ENCODE data around the gene MCFD2.

Gene MCFD2

GRCh38 chr2:46947841-46948240 is 32.2 kb upstream of the MCFD2 start:
- Histone ChIP-seq H3K4me1 (no peaks in the 10 kb centered on the region), H3K27me3 (ENCODE audit: control insufficient read depth, insufficient read depth, low read length) (no peaks in the 10 kb centered on the region), H3K79me2 (peaks cover 21% of the 10 kb centered on the region), H3K4me3 (ENCODE audit: low read depth, low read length) (no peak overlapping the region), H3K4me2 (ENCODE audit: low read length) (no peak overlapping the region), H3K36me3 (ENCODE audit: control insufficient read depth, insufficient read depth, low read length) (no peaks in the 10 kb centered on the region), H3K9ac (no peak overlapping the region), H3K27ac (no peak overlapping the region), H3K9me3 (ENCODE audit: control insufficient read depth, low read length) (no peaks in the 10 kb centered on the region), H2AFZ (no peak overlapping the region)
- no peak for TF ChIP-seq CTCF (IDR thresholded peaks at IDR 0.05)

GRCh38 chr2:46945671-46946070 is 30.1 kb upstream of the MCFD2 start:
- Histone ChIP-seq H3K27ac (no peak overlapping the region), H3K27me3 (ENCODE audit: control insufficient read depth, insufficient read depth, low read length) (no peaks in the 10 kb centered on the region), H3K4me1 (no peaks in the 10 kb centered on the region)

GRCh38 chr2:46943881-46944798 is 28.5 kb upstream of the MCFD2 start:
- H2AFZ ChIP-seq: no peak overlapping the region
- H3K27me3 ChIP-seq (ENCODE audit: control insufficient read depth, insufficient read depth, low read length): no peaks in the 10 kb centered on the region
- no peak overlapping the region for H3K4me2 ChIP-seq (ENCODE audit: low read length)
- H3K9me3 ChIP-seq (ENCODE audit: control insufficient read depth, low read length): no peaks in the 10 kb centered on the region
- H3K27ac ChIP-seq: no peak overlapping the region
- no peak overlapping the region for H3K9ac ChIP-seq
- H3K79me2 ChIP-seq: peaks cover 31% of the 10 kb centered on the region
- peaks cover 7% of the 10 kb centered on the region for H3K4me1 ChIP-seq
- no peaks in the 10 kb centered on the region for H3K36me3 ChIP-seq (ENCODE audit: control insufficient read depth, insufficient read depth, low read length)
- no peak for TF ChIP-seq CTCF (IDR thresholded peaks at IDR 0.05)
- no peak overlapping the region for H3K4me3 ChIP-seq (ENCODE audit: low read depth, low read length)

More at GRCh38 chr2:46945671-46946070, 30.1 kb upstream of the MCFD2 start:
- Histone ChIP-seq H3K79me2 (peaks cover 31% of the 10 kb centered on the region), H2AFZ (no peak overlapping the region), H3K4me2 (ENCODE audit: low read length) (no peak overlapping the region), H3K4me3 (ENCODE audit: low read depth, low read length) (no peak overlapping the region), H3K36me3 (ENCODE audit: control insufficient read depth, insufficient read depth, low read length) (no peaks in the 10 kb centered on the region), H3K9me3 (ENCODE audit: control insufficient read depth, low read length) (no peaks in the 10 kb centered on the region), H3K9ac (no peak overlapping the region)
- TF ChIP-seq CTCF (IDR thresholded peaks at IDR 0.05): no peak

GRCh38 chr2:46942891-46943626 is 27.5 kb upstream of the MCFD2 start:
- Histone ChIP-seq H2AFZ (no peak overlapping the region), H3K36me3 (ENCODE audit: control insufficient read depth, insufficient read depth, low read length) (no peaks in the 10 kb centered on the region), H3K4me1 (peaks cover 7% of the 10 kb centered on the region), H3K27me3 (ENCODE audit: control insufficient read depth, insufficient read depth, low read length) (no peaks in the 10 kb centered on the region), H3K9ac (no peak overlapping the region), H3K27ac (no peak overlapping the region), H3K9me3 (ENCODE audit: control insufficient read depth, low read length) (no peaks in the 10 kb centered on the region), H3K4me2 (ENCODE audit: low read length) (no peak overlapping the region), H3K4me3 (ENCODE audit: low read depth, low read length) (no peak overlapping the region), H3K79me2 (peaks cover 31% of the 10 kb centered on the region)
- no peak for TF ChIP-seq CTCF (IDR thresholded peaks at IDR 0.05)

All from parathyroid adenoma (tissue), 2 donors.